Measurements from ENCODE around the gene C1QTNF6. TPM values are rescaled to one million over a fixed set of nuclear protein-coding genes. Genes with fewer than 3 reads are reported as not detected.
A peak's percentile ranks its signal among the peaks of the same experiment; 100 is the strongest.

C1QTNF6 gene
- total and polyA plus RNA-seq, 2 donors, result 3.6 to 23.2 TPM

DNA sequence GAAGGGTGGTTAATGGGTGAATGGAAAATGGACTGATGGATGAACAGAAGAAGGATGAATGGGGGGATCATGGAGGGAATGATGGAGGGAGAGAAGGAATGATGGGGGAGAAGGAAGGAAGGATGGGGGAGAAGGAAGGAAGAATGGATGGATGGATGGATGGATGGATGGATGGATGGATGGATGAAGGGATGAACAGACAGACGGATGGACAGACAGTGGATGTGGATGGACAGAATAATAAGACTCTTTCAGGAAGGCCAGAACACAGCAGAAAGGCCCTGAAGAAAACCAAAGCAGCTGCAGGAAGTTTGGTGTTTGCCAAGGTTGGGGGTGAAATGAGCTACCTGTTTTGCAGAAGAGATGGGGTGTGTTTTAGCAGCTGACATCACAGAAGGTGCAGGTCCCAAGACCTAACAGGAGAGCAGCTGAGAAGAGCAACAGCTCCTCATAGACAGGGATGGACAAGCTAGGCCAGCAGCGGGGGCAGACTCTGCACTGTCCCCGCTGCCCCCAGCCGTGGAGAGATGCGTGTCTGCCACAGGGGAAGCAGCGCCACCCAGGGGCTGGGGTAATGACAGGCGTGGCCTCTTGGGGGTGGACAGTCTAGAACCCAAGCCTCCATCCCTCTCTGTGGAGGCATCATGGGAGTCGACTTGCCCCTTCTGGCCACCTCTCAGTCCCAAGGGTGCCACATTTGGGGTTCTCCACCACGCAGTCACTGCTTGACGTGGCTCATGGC lies 17.9 kb downstream of the C1QTNF6 start:
- 90% methylated on average over 10 of the region's 10 CpGs for WGBS
- H3K4me3 ChIP-seq (ENCODE audit: low read length in 2 of 2), result no peak overlapping the region
- H3K27me3 ChIP-seq (ENCODE audit: control insufficient read depth in 2 of 2, insufficient read depth in 1 of 2, low read length in 1 of 2), result peaks cover 0 to 2% of the 10 kb centered on the region in 2 donors
- H3K4me1 ChIP-seq (ENCODE audit: control insufficient read depth in 2 of 2, insufficient read depth in 2 of 2, low read length in 2 of 2), result peaks cover 2 to 21% of the 10 kb centered on the region in 2 donors
- no peak overlapping the region for H3K27ac ChIP-seq (ENCODE audit: low read depth in 1 of 2, low read length in 1 of 2)
- DNase-seq (ENCODE audit: low read depth in 6 of 9, low spot score in 9 of 9), result peak in 1 of 9 donors; percentile 21
- peaks cover 1 to 13% of the 10 kb centered on the region in 2 donors for H3K9me3 ChIP-seq (ENCODE audit: control insufficient read depth in 2 of 2, insufficient read depth in 1 of 2, low read length in 1 of 2)
- H3K36me3 ChIP-seq (ENCODE audit: control insufficient read depth in 2 of 2, insufficient read depth in 2 of 2, low read length in 1 of 2), result no peaks in the 10 kb centered on the region

DNA sequence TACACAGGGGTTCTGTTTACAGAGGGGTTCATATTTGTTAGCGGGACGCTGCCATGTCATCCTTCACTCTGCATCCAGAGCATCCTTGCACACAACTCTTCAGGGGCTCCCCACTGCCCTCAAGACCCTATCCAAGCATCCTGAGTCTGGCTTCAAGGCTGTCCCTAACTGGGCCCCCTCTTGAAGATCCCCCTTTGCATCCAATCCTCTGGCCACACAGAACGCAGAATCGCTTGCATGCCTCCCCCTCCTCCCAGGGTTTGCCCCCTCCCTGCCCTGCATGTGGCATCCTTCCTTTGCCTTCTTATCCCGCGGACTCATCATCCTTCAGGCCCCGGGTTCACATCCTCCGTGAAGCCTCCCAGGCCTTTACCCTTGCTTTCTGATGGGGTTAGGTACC lies 18.6 kb downstream of the C1QTNF6 start:
- Histone ChIP-seq H3K36me3 (ENCODE audit: control insufficient read depth in 2 of 2, insufficient read depth in 2 of 2, low read length in 1 of 2) (no peaks in the 10 kb centered on the region), H3K27ac (ENCODE audit: low read depth in 1 of 2, low read length in 1 of 2) (no peak overlapping the region), H3K27me3 (ENCODE audit: control insufficient read depth in 2 of 2, insufficient read depth in 1 of 2, low read length in 1 of 2) (peaks cover 0 to 2% of the 10 kb centered on the region in 2 donors), H3K4me3 (ENCODE audit: low read length in 2 of 2) (no peak overlapping the region), H3K4me1 (ENCODE audit: control insufficient read depth in 2 of 2, insufficient read depth in 2 of 2, low read length in 2 of 2) (peaks cover 2 to 23% of the 10 kb centered on the region in 2 donors), H3K9me3 (ENCODE audit: control insufficient read depth in 2 of 2, insufficient read depth in 1 of 2, low read length in 1 of 2) (peaks cover 1 to 12% of the 10 kb centered on the region in 2 donors)
- 90% methylated on average over 8 of the region's 8 CpGs for WGBS
- DNase-seq (ENCODE audit: low read depth in 6 of 9, low spot score in 9 of 9), result no peak

DNA sequence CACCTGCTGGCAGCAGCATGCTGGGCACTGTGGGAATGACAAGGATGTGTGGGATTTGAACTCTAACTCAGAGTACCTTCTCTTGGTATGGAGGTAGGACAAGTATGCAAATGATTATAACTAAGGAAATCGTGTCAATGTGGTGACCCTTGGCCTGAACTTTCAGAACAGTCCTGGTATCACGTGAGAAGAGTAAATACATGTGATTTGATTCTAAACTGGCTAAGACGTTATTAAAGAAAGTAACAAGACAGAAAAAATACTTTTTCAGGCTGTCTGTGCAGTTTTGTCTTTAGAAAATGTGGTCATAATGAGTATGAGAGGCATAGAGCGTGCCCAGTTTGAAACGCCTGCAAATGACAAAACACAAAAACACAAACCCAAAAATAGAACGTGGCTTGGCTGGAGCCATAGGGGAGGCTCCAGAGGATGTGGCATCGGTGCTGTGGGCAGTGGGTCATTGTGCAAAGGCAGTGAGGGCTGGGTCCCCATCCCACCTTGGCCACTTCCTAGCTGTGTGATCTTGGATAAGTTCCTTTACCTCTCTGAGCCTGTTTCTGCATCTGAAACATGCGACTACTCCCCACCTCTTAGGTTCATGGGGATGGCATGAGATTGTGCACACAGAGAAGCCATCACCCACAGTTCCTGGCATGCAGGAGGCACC lies 19.9 kb downstream of the C1QTNF6 start:
- Histone ChIP-seq H3K9me3 (ENCODE audit: control insufficient read depth in 2 of 2, insufficient read depth in 1 of 2, low read length in 1 of 2) (peaks cover 1 to 12% of the 10 kb centered on the region in 2 donors), H3K27me3 (ENCODE audit: control insufficient read depth in 2 of 2, insufficient read depth in 1 of 2, low read length in 1 of 2) (peaks cover 0 to 2% of the 10 kb centered on the region in 2 donors), H3K4me3 (ENCODE audit: low read length in 2 of 2) (no peak overlapping the region), H3K27ac (ENCODE audit: low read depth in 1 of 2, low read length in 1 of 2) (no peak overlapping the region), H3K36me3 (ENCODE audit: control insufficient read depth in 2 of 2, insufficient read depth in 2 of 2, low read length in 1 of 2) (no peaks in the 10 kb centered on the region), H3K4me1 (ENCODE audit: control insufficient read depth in 2 of 2, insufficient read depth in 2 of 2, low read length in 2 of 2) (peaks cover 2 to 34% of the 10 kb centered on the region in 2 donors)
- 74% methylated on average over 8 of the region's 8 CpGs for WGBS
- DNase-seq (ENCODE audit: low read depth in 6 of 9, low spot score in 9 of 9), result no peak

DNA sequence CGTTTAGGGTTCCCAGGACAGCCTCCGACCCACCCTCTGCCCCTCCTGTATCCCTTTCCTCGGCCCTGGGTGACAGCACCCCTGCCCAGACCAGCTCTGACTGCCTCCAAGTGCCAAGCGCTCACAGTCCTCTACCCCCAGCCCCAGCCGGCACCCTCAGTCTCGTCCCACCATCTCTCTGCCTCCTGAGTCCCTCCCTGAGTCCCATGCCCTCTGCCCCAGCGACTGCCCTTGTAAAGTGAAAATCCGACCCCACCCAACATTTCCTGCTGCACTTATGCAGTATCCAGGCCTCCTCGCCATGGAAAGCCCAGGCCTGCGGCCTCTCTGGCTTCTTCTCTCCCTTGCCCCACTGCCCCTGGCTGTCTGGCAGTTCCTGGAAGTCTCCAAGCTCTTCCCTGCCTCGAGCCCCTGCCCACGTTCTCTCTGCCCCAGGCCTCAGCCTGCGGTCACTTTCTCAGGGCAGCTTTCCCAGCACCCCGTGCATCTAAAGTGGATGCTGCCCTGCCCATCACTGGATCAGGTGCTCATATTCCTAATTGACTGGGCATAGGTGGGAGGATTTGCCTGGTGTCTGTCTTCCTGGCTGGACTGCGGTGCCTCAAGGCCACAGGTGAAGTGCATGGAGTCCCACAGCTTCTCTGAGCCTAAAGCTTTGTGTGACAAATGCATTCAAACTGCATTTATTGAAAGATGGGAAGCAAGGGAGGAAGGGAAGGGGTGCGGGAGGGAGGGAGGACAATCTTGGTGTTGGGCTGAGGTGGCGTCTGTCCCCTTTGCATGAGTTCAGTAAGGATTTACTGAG lies 20.7 kb downstream of the C1QTNF6 start:
- no peak for DNase-seq (ENCODE audit: low read depth in 6 of 9, low spot score in 9 of 9)
- Histone ChIP-seq H3K27me3 (ENCODE audit: control insufficient read depth in 2 of 2, insufficient read depth in 1 of 2, low read length in 1 of 2) (peaks cover 0 to 2% of the 10 kb centered on the region in 2 donors), H3K36me3 (ENCODE audit: control insufficient read depth in 2 of 2, insufficient read depth in 2 of 2, low read length in 1 of 2) (no peaks in the 10 kb centered on the region), H3K9me3 (ENCODE audit: control insufficient read depth in 2 of 2, insufficient read depth in 1 of 2, low read length in 1 of 2) (peaks cover 1 to 12% of the 10 kb centered on the region in 2 donors), H3K4me3 (ENCODE audit: low read length in 2 of 2) (no peak overlapping the region), H3K4me1 (ENCODE audit: control insufficient read depth in 2 of 2, insufficient read depth in 2 of 2, low read length in 2 of 2) (peaks cover 2 to 42% of the 10 kb centered on the region in 2 donors), H3K27ac (ENCODE audit: low read depth in 1 of 2, low read length in 1 of 2) (peak overlapping the region; percentile 49 to 54)
- 87% methylated on average over 17 of the region's 17 CpGs for WGBS

DNA sequence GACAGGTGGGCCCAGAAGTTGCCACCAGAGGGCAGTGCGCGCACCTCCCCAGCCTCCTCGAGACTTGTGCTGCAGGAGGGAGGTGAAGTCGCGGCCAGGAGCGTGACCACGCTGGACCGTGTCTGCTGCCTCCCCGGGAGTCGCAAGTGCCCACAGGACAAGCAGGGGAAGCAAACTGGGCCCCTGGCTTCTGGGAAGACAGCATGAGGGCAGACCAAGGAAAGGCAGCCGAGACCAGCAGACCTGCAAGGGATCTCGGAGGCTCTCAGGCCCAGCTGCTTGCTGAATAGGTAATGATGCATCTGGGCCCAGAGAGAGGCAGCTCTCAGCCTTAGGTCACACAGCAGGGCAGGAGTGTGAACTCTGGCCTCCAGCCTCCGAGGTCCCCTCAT lies 21.4 kb downstream of the C1QTNF6 start:
- H3K4me3 ChIP-seq (ENCODE audit: low read length in 2 of 2), result no peak overlapping the region
- DNase-seq (ENCODE audit: low read depth in 6 of 9, low spot score in 9 of 9), result peak; percentile 57 to 85 (median 73)
- H3K4me1 ChIP-seq (ENCODE audit: control insufficient read depth in 2 of 2, insufficient read depth in 2 of 2, low read length in 2 of 2), result peaks cover 2 to 49% of the 10 kb centered on the region in 2 donors
- peaks cover 1 to 14% of the 10 kb centered on the region in 2 donors for H3K9me3 ChIP-seq (ENCODE audit: control insufficient read depth in 2 of 2, insufficient read depth in 1 of 2, low read length in 1 of 2)
- 23% methylated on average over 13 of the region's 13 CpGs for WGBS
- H3K27ac ChIP-seq (ENCODE audit: low read depth in 1 of 2, low read length in 1 of 2), result peak overlapping the region; percentile 49 to 54
- peaks cover 0 to 2% of the 10 kb centered on the region in 2 donors for H3K27me3 ChIP-seq (ENCODE audit: control insufficient read depth in 2 of 2, insufficient read depth in 1 of 2, low read length in 1 of 2)
- no peaks in the 10 kb centered on the region for H3K36me3 ChIP-seq (ENCODE audit: control insufficient read depth in 2 of 2, insufficient read depth in 2 of 2, low read length in 1 of 2)

GRCh38 chr22:37165940-37166674 lies 21.9 kb downstream of the C1QTNF6 start:
- DNase-seq (ENCODE audit: low read depth in 6 of 9, low spot score in 9 of 9), result peak in 1 of 9 donors; percentile 50
- no peak overlapping the region for H3K4me3 ChIP-seq (ENCODE audit: low read length in 2 of 2)

DNA sequence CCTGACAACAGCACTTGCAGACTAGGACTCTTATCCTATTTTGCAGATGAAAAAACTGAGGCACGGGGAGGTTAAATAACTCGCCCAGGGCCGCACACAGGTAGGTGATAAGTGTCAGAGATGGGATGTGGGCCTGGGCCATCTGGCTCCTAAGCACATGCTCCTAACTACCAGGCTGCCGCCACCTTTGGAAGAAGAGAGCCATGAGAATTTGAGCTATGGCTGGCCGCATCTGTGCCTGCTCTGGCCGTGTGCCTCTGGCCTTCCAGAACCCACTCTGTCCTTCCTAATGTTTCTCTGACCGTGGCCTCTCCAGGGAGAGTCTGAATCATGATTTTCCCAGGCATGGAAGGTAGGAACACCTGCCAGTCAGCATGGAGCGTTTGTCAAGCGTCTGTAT lies 23.0 kb downstream of the C1QTNF6 start:
- 96% methylated on average over 9 of the region's 9 CpGs for WGBS
- peaks cover 2 to 51% of the 10 kb centered on the region in 2 donors for H3K4me1 ChIP-seq (ENCODE audit: control insufficient read depth in 2 of 2, insufficient read depth in 2 of 2, low read length in 2 of 2)
- no peak overlapping the region for H3K4me3 ChIP-seq (ENCODE audit: low read length in 2 of 2)
- peaks cover 0 to 2% of the 10 kb centered on the region in 2 donors for H3K27me3 ChIP-seq (ENCODE audit: control insufficient read depth in 2 of 2, insufficient read depth in 1 of 2, low read length in 1 of 2)
- H3K9me3 ChIP-seq (ENCODE audit: control insufficient read depth in 2 of 2, insufficient read depth in 1 of 2, low read length in 1 of 2), result peaks cover 1 to 22% of the 10 kb centered on the region in 2 donors
- DNase-seq (ENCODE audit: low read depth in 6 of 9, low spot score in 9 of 9), result no peak
- no peaks in the 10 kb centered on the region for H3K36me3 ChIP-seq (ENCODE audit: control insufficient read depth in 2 of 2, insufficient read depth in 2 of 2, low read length in 1 of 2)
- no peak overlapping the region for H3K27ac ChIP-seq (ENCODE audit: low read depth in 1 of 2, low read length in 1 of 2)

More at GRCh38 chr22:37165940-37166674, 21.9 kb downstream of the C1QTNF6 start:
- Histone ChIP-seq H3K9me3 (ENCODE audit: control insufficient read depth in 2 of 2, insufficient read depth in 1 of 2, low read length in 1 of 2) (peaks cover 1 to 19% of the 10 kb centered on the region in 2 donors), H3K27me3 (ENCODE audit: control insufficient read depth in 2 of 2, insufficient read depth in 1 of 2, low read length in 1 of 2) (peaks cover 0 to 2% of the 10 kb centered on the region in 2 donors), H3K4me1 (ENCODE audit: control insufficient read depth in 2 of 2, insufficient read depth in 2 of 2, low read length in 2 of 2) (peaks cover 2 to 51% of the 10 kb centered on the region in 2 donors), H3K27ac (ENCODE audit: low read depth in 1 of 2, low read length in 1 of 2) (peak overlapping the region; percentile 54 to 66), H3K36me3 (ENCODE audit: control insufficient read depth in 2 of 2, insufficient read depth in 2 of 2, low read length in 1 of 2) (no peaks in the 10 kb centered on the region)
- 72% methylated on average over 25 of the region's 25 CpGs for WGBS

DNA sequence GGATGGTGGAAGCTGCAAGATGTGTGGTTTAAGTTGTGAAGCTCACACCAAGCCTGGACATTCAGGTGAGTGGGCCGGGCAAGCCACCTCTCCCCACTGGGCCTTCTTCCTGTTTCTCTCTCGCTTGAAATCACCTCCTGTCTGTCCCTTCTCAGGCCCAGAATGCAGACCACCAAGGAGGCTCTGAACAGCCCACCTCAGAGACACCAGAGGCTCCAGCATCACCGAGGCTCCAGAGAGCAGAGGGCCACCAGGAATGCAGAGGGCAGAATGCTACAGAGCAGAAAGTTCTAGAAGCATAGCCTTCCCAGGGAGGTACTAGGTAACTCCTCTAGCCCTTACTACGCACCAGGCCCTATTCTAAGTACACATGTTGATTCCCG lies 23.6 kb downstream of the C1QTNF6 start:
- no peaks in the 10 kb centered on the region for H3K36me3 ChIP-seq (ENCODE audit: control insufficient read depth in 2 of 2, insufficient read depth in 2 of 2, low read length in 1 of 2)
- WGBS, result 66% methylated on average over 5 of the region's 5 CpGs
- no peak overlapping the region for H3K4me3 ChIP-seq (ENCODE audit: low read length in 2 of 2)
- DNase-seq (ENCODE audit: low read depth in 6 of 9, low spot score in 9 of 9), result no peak
- peaks cover 1 to 20% of the 10 kb centered on the region in 2 donors for H3K9me3 ChIP-seq (ENCODE audit: control insufficient read depth in 2 of 2, insufficient read depth in 1 of 2, low read length in 1 of 2)
- H3K27ac ChIP-seq (ENCODE audit: low read depth in 1 of 2, low read length in 1 of 2), result no peak overlapping the region
- H3K4me1 ChIP-seq (ENCODE audit: control insufficient read depth in 2 of 2, insufficient read depth in 2 of 2, low read length in 2 of 2), result peaks cover 2 to 51% of the 10 kb centered on the region in 2 donors
- peaks cover 0 to 2% of the 10 kb centered on the region in 2 donors for H3K27me3 ChIP-seq (ENCODE audit: control insufficient read depth in 2 of 2, insufficient read depth in 1 of 2, low read length in 1 of 2)

All from thymus (tissue), 11 donors.